ENCODE results near the gene GTPBP6.
"Not testable (repeated sequence)": the region's sequence is repeated elsewhere in the genome, so short reads cannot be mapped to it uniquely, and the experiment has no call there.

Gene GTPBP6

GRCh38 chrX:308821-309520 is 9.6 kb downstream of the GTPBP6 start:
- Histone ChIP-seq H3K36me3 (ENCODE audit: control insufficient read depth, low read depth, low read length) (peaks cover 67% of the 10 kb centered on the region), H3K27ac (ENCODE audit: low read length) (no peak overlapping the region), H3K4me1 (ENCODE audit: control insufficient read depth, low read depth, low read length) (no peaks in the 10 kb centered on the region), H3K27me3 (ENCODE audit: control insufficient read depth, insufficient read depth, low read length) (no peaks in the 10 kb centered on the region), H3K9ac (ENCODE audit: low read length) (no peak overlapping the region), H3K9me3 (ENCODE audit: control insufficient read depth, low read depth, low read length) (no peaks in the 10 kb centered on the region), H3K4me3 (ENCODE audit: low read length) (no peak overlapping the region)

DNA sequence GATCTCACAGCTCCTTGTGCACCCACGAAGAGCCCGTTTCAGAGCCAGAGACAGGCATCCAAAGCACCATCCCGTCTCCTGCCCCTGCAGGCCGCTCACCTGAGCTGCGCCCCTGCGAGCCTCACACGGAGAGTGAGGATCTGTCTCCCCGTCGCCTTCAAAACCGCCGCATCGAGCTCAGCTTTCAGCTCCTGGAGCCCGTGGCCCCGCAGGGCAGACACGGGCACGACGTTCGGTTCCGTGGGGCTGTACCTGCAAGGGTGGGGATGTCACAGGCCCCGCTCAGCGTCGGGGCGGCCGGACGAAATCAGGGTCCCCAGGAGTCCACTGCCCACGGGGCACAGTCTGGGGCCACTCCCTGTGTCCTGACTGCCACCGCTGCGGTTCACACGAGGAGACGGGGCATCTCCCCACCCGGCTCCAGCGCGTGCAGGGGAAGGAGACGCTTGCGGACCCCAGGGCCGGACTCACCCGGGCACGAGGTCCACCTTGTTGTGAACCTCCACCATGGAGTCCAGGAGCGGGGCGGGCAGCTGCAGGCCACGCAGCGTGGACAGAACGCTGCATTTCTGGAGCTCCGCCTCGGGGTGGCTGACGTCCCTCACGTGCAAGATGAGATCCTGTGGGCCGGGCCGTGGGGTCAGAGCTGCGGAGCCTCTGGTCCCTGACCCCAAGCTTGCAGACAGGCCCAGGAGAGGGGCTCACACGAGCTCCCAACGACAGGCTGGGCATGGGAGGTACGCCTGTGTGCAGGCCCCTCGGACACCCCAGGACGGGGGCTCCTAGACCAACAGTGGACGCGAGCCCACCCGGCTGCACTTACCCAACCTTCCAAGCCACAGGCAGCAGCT is 11.1 kb downstream of the GTPBP6 start:
- Histone ChIP-seq H3K36me3 (ENCODE audit: control insufficient read depth, low read depth, low read length) (peaks cover 61% of the 10 kb centered on the region), H3K27me3 (ENCODE audit: control insufficient read depth, insufficient read depth, low read length) (no peaks in the 10 kb centered on the region), H3K9me3 (ENCODE audit: control insufficient read depth, low read depth, low read length) (no peaks in the 10 kb centered on the region)

GRCh38 chrX:306614-307251 is 11.9 kb downstream of the GTPBP6 start:
- H3K4me3 ChIP-seq (ENCODE audit: low read length); H3K27me3 ChIP-seq (ENCODE audit: control insufficient read depth, insufficient read depth, low read length); H3K27ac ChIP-seq (ENCODE audit: low read length); H3K9me3 ChIP-seq (ENCODE audit: control insufficient read depth, low read depth, low read length); H3K9ac ChIP-seq (ENCODE audit: low read length); H3K4me1 ChIP-seq (ENCODE audit: control insufficient read depth, low read depth, low read length): not testable (repeated sequence)
- peaks cover 61% of the 10 kb centered on the region for H3K36me3 ChIP-seq (ENCODE audit: control insufficient read depth, low read depth, low read length)

More for the DNA sequence above, 11.1 kb downstream of the GTPBP6 start:
- Histone ChIP-seq H3K27ac (ENCODE audit: low read length) (no peak overlapping the region), H3K4me1 (ENCODE audit: control insufficient read depth, low read depth, low read length) (no peaks in the 10 kb centered on the region), H3K9ac (ENCODE audit: low read length) (no peak overlapping the region), H3K4me3 (ENCODE audit: low read length) (no peak overlapping the region)

GRCh38 chrX:305781-306613 is 12.6 kb downstream of the GTPBP6 start:
- not testable (repeated sequence) for H3K27me3 ChIP-seq (ENCODE audit: control insufficient read depth, insufficient read depth, low read length); H3K27ac ChIP-seq (ENCODE audit: low read length); H3K9ac ChIP-seq (ENCODE audit: low read length); H3K9me3 ChIP-seq (ENCODE audit: control insufficient read depth, low read depth, low read length); H3K4me3 ChIP-seq (ENCODE audit: low read length); H3K4me1 ChIP-seq (ENCODE audit: control insufficient read depth, low read depth, low read length)
- H3K36me3 ChIP-seq (ENCODE audit: control insufficient read depth, low read depth, low read length) = peaks cover 58% of the 10 kb centered on the region

DNA sequence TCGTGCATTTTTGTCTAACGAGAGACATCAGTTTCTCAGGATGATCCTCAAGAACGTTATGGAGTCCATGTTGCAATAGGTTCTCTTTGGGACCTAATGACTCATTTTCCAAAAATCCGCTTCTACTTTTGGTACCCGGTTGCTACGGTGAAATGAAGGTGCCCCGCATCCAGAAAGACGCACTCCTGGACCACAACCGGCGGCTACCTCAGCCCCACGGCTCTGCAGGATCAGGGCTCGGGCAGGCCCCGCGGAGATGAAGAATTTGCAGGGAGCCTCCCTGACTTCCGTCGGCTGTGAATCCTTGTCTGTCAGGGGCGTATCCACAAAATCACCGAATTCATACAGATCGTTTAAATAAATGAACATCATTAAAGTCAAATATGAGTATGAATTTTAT is 15.6 kb downstream of the GTPBP6 start:
- peaks cover 64% of the 10 kb centered on the region for H3K36me3 ChIP-seq (ENCODE audit: control insufficient read depth, low read depth, low read length)

GRCh38 chrX:300334-300733 is 18.3 kb downstream of the GTPBP6 start:
- Histone ChIP-seq H3K27ac (ENCODE audit: low read length) (no peak overlapping the region), H3K9me3 (ENCODE audit: control insufficient read depth, low read depth, low read length) (no peaks in the 10 kb centered on the region), H3K9ac (ENCODE audit: low read length) (no peak overlapping the region), H3K36me3 (ENCODE audit: control insufficient read depth, low read depth, low read length) (peaks cover 49% of the 10 kb centered on the region), H3K4me3 (ENCODE audit: low read length) (no peak overlapping the region), H3K4me1 (ENCODE audit: control insufficient read depth, low read depth, low read length) (no peaks in the 10 kb centered on the region), H3K27me3 (ENCODE audit: control insufficient read depth, insufficient read depth, low read length) (no peaks in the 10 kb centered on the region)

More for the DNA sequence above, 15.6 kb downstream of the GTPBP6 start:
- no peaks in the 10 kb centered on the region for H3K9me3 ChIP-seq (ENCODE audit: control insufficient read depth, low read depth, low read length)
- H3K9ac ChIP-seq (ENCODE audit: low read length) = no peak overlapping the region
- H3K4me1 ChIP-seq (ENCODE audit: control insufficient read depth, low read depth, low read length) = no peaks in the 10 kb centered on the region
- H3K27me3 ChIP-seq (ENCODE audit: control insufficient read depth, insufficient read depth, low read length) = no peaks in the 10 kb centered on the region
- no peak overlapping the region for H3K27ac ChIP-seq (ENCODE audit: low read length)
- no peak overlapping the region for H3K4me3 ChIP-seq (ENCODE audit: low read length)

GRCh38 chrX:298993-299392 is 19.6 kb downstream of the GTPBP6 start:
- H3K36me3 ChIP-seq (ENCODE audit: control insufficient read depth, low read depth, low read length) = peaks cover 59% of the 10 kb centered on the region
- no peaks in the 10 kb centered on the region for H3K27me3 ChIP-seq (ENCODE audit: control insufficient read depth, insufficient read depth, low read length)
- no peak overlapping the region for H3K4me3 ChIP-seq (ENCODE audit: low read length)
- no peak overlapping the region for H3K27ac ChIP-seq (ENCODE audit: low read length)
- no peaks in the 10 kb centered on the region for H3K9me3 ChIP-seq (ENCODE audit: control insufficient read depth, low read depth, low read length)
- H3K9ac ChIP-seq (ENCODE audit: low read length) = no peak overlapping the region
- no peaks in the 10 kb centered on the region for H3K4me1 ChIP-seq (ENCODE audit: control insufficient read depth, low read depth, low read length)

GRCh38 chrX:295136-295535 is 23.5 kb downstream of the GTPBP6 start:
- Histone ChIP-seq H3K27me3 (ENCODE audit: control insufficient read depth, insufficient read depth, low read length) (no peaks in the 10 kb centered on the region), H3K27ac (ENCODE audit: low read length) (no peak overlapping the region), H3K4me3 (ENCODE audit: low read length) (no peak overlapping the region), H3K9me3 (ENCODE audit: control insufficient read depth, low read depth, low read length) (no peaks in the 10 kb centered on the region), H3K4me1 (ENCODE audit: control insufficient read depth, low read depth, low read length) (no peaks in the 10 kb centered on the region), H3K36me3 (ENCODE audit: control insufficient read depth, low read depth, low read length) (peaks cover 65% of the 10 kb centered on the region), H3K9ac (ENCODE audit: low read length) (no peak overlapping the region)

GRCh38 chrX:292900-293897 is 25.4 kb downstream of the GTPBP6 start:
- H3K36me3 ChIP-seq (ENCODE audit: control insufficient read depth, low read depth, low read length) = peaks cover 68% of the 10 kb centered on the region
- H3K9ac ChIP-seq (ENCODE audit: low read length) = no peak overlapping the region
- H3K27me3 ChIP-seq (ENCODE audit: control insufficient read depth, insufficient read depth, low read length) = no peaks in the 10 kb centered on the region
- no peak overlapping the region for H3K4me3 ChIP-seq (ENCODE audit: low read length)
- H3K4me1 ChIP-seq (ENCODE audit: control insufficient read depth, low read depth, low read length) = no peaks in the 10 kb centered on the region
- H3K9me3 ChIP-seq (ENCODE audit: control insufficient read depth, low read depth, low read length) = no peaks in the 10 kb centered on the region
- H3K27ac ChIP-seq (ENCODE audit: low read length) = no peak overlapping the region

DNA sequence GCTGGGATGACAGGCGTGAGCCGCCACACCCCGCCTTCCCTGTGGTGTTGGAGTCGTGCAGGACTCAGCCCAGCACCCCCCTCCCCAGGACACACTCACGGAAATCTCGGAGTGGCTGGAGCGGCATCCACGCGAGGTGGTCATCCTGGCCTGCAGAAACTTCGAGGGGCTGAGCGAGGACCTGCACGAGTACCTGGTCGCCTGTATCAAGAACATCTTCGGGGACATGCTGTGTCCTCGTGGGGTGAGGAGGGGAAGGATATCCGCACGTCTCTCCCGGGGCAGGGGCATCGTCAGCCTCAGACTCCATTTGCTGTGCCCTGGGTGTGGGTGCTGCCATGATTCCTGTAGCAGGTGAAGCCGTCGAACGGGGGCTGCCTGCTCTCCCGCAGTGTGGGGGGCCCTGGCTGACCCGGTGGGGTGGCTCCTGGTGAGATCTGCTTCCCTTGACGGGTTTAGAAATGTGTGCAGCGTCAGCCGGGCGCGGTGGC is 27.1 kb downstream of the GTPBP6 start:
- peaks cover 77% of the 10 kb centered on the region for H3K36me3 ChIP-seq (ENCODE audit: control insufficient read depth, low read depth, low read length)
- H3K27ac ChIP-seq (ENCODE audit: low read length) = no peak overlapping the region
- H3K4me1 ChIP-seq (ENCODE audit: control insufficient read depth, low read depth, low read length) = no peaks in the 10 kb centered on the region
- H3K4me3 ChIP-seq (ENCODE audit: low read length) = no peak overlapping the region
- no peak overlapping the region for H3K9ac ChIP-seq (ENCODE audit: low read length)
- H3K9me3 ChIP-seq (ENCODE audit: control insufficient read depth, low read depth, low read length) = no peaks in the 10 kb centered on the region
- no peaks in the 10 kb centered on the region for H3K27me3 ChIP-seq (ENCODE audit: control insufficient read depth, insufficient read depth, low read length)

Data from iPS-18a (cell line).